ENCODE data around the gene PXK.

- TF ChIP-seq RFX5 (IDR thresholded peaks at IDR 0.05; ENCODE audit: low read depth, low read length), result peak; percentile 86
- no peak for TF ChIP-seq CTCF (IDR thresholded peaks at IDR 0.05 in 2 of 3, conservative IDR thresholded peaks at IDR 0.05 in 1 of 3; ENCODE audit: control insufficient read depth in 2 of 3, extremely low read depth in 1 of 3, insufficient read depth in 1 of 3, low read depth in 3 of 3, low read length in 3 of 3)
- TF ChIP-seq POLR2AphosphoS5 (IDR thresholded peaks at IDR 0.05; ENCODE audit: low read length), result no peak
- TF ChIP-seq CREB1 (IDR thresholded peaks at IDR 0.05; ENCODE audit: low read depth), result no peak
- TF ChIP-seq CBX5 (IDR thresholded peaks at IDR 0.05; ENCODE audit: low read depth), result no peak
- no peak for TF ChIP-seq GABPA (IDR thresholded peaks at IDR 0.05; ENCODE audit: low read depth)
- no peak for TF ChIP-seq MEF2B (IDR thresholded peaks at IDR 0.05; ENCODE audit: partially characterized antibody, poor library complexity, severe bottlenecking)
- TF ChIP-seq TAF1 (IDR thresholded peaks at IDR 0.05; ENCODE audit: borderline replicate concordance, low read depth, low read length), result no peak
- no peak for TF ChIP-seq MXI1 (IDR thresholded peaks at IDR 0.05; ENCODE audit: low read depth, low read length)
Measured at GRCh38 chr3:58353722-58354553, 21.2 kb downstream of the PXK start.
